KBM-7 (cell line): ENCODE data around the gene CLMN.

Experiments used
- DNase-seq: peaks from one replicate; pipeline ENCODE4 v3.0.0-alpha.2; 2015
- in situ Hi-C: fragments of 300-500 bp; cut with MboI; formaldehyde crosslinking; loops from 2 replicates; pipeline ENCODE4 v1.14.3; 2020; ENCODE audit warnings: low sequenced_read_pairs, low pct_unique_long_range_greater_than_20kb, mixed read lengths

The CLMN gene

DNA sequence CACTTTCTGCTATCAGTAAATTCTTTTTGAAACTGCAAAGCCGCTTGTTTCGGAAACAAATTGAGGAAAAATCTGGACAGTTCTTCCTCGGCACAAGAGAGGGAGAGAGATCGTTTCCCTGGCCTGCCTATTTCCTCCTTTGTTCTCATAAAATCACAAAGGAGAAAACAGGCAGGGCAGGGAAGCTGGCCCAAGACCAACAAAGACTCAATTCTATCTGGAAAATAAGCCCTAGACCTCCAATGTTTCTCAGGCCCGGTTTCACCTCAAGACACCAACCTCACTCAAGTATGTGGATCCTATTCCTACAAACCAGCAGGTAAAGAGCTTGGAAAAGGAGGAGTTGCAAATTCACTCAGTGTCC lies 181.9 kb downstream of the CLMN start:
- no peak for DNase-seq
- in situ Hi-C loops: no loop called here

DNA sequence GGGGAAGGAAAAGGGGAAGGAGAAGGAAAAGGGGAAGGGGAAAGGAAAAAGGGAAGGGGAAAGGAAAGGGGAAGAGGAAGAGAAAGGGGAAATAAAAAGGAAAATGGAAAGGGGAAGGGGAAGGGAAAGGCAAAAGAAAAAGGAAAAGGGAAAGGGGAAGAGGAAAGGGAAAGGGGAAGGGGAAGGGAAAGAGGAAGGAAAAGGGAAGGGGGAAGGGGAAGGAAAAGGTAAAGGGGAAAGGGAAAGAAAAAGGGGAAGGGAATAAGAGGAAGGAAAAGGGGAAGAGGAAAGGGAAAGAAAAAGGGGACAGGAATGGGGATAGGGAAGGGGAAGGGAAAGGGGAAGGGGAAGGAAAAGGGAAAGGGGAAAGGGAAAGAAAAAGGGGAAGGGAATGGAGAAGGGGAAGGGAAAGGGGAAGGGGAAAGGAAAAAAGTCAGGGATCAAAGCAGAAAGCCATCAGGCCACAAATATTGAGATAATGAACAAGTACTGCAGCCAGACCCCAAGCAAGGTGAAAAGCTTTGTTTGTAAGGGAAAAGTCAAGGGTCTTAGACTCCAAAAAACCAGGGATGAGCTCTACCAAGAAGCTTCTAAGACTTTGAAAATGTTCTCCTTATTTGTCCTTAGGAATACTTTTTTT lies 182.4 kb downstream of the CLMN start:
- in situ Hi-C loops: no loop called here
- DNase-seq: no peak

DNA sequence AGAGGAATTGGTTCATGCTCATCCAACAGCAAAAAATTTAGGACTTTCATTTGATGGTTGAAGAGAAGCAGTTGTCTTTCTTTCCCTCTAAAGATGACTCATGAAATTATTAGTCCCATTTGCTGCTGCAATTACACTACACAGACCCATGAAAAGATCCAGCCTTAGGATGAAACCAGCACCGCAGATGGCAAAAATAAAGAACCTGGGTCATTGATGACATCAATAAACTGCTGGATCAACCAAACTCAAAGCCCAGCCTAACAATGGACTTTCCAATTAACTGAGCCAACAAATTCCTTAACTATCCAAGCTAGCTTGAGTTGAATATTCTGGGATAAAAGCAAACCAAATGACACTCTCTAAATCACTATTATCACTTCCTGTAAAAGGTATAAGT lies 183.1 kb downstream of the CLMN start:
- no peak for DNase-seq
- in situ Hi-C loops: no loop called here

DNA sequence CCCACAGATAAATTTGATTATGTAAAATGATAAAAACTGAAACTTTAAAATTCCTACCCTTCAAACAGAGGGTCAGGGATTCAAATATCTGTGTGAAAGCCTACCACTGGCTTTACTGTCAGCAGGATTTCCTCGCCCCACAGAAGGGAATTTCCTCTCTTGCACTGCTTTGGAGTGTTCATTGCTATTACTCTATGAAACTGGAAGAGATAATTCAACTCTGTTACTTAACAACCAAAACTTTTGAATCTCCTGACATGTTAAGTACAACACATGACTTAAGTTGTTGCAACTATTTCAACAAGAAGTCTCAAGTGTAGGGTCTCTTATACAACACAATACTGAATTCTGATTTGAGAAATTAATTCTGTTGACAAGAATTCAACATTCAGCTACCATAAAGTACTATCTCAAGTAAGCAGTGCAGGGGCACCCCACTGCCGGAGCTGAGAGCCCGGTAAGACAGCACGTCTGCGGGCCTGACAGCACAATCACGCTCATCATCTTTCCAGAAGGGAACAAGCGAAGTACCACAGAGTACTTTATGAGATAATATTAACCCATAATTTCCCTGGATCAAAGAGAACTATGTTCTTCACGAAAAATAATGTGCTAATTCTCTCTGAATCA lies 185.3 kb downstream of the CLMN start:
- in situ Hi-C loops: no loop called here
- DNase-seq: no peak

DNA sequence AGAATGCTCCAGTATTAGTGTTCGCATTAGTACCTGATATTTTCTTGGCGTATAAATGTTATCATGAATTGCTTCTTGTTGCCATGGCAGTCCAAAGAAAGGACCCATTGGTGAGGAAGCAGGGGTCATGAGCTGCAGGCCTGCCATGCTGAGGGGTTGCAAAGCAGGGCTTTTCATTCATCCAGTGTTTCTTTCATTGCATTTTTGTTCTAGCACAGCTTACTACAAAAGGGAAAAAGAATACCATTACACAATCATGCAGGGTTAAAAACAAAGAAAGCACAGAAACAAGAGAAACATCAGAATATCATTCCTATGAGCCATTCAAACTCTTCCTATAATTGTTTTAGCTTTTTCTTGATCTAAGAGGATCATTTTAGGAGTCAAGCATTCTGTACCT lies 186.4 kb downstream of the CLMN start:
- no peak for DNase-seq

DNA sequence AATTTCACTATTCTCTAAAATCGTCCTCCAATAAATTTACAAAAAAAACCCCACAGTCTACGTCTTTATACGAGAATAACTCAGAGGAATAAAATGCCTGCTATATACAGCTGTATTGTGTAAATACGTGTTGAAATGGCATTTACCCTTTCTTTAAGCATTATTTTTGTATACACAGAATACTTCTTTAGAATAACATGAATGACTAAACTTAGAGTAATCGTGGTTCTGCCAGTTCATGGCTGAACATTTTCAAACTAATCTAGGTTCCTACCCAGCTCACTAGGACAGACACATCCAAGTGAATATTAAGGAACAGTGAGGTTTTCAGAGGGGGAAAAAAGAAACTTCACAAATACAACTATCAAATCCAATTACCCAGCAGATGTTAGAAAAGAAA lies 186.9 kb downstream of the CLMN start:
- in situ Hi-C loops: no loop called here
- DNase-seq: no peak

More for the DNA sequence above, 186.4 kb downstream of the CLMN start:
- in situ Hi-C loops: no loop called here
